Measurements from ENCODE around the gene TMOD3.

GRCh38 chr15:51829376-51830275 is at the start of gene TMOD3:
- TF ChIP-seq CTCF (IDR thresholded peaks at IDR 0.05; ENCODE audit: low read depth, low read length, poor library complexity, severe bottlenecking) (no peak), EZH2phosphoT487 (IDR thresholded peaks at IDR 0.05; ENCODE audit: borderline replicate concordance, low read length) (no peak)

Data from DOHH2 (cell line).